MM.1S (cell line): ENCODE data around the gene PRKCB.

Experiments used
- DNase-seq: peaks from one replicate; pipeline ENCODE4 v3.0.0-alpha.2; 2015
- H2AFZ ChIP-seq: fragments of 300-600 bp; sonication (generic); 2 replicates; pipeline ENCODE4 v1.6.0; 2016; ENCODE audit warnings: antibody characterized with exemption, low read length
- H3F3A ChIP-seq: fragments of 300-600 bp; sonication (generic); 2 replicates; pipeline ENCODE4 v1.6.1; 2016; ENCODE audit warnings: mild to moderate bottlenecking, antibody characterized with exemption, low read length, moderate library complexity, mixed read lengths; ENCODE audit not compliant: insufficient read depth
- H3K27ac ChIP-seq: fragments of 300-600 bp; sonication (generic); 2 replicates; pipeline ENCODE4 v1.5.1; 2016; ENCODE audit warnings: mild to moderate bottlenecking, low read length
- H3K27me3 ChIP-seq: fragments of 300-600 bp; sonication (generic); replicated peaks from 2 replicates; pipeline ENCODE4 v1.6.0; 2016; ENCODE audit warnings: low read length; ENCODE audit not compliant: insufficient read depth
- H3K36me3 ChIP-seq: fragments of 300-600 bp; sonication (generic); replicated peaks from 2 replicates; pipeline ENCODE4 v1.6.1; 2016; ENCODE audit warnings: mild to moderate bottlenecking, low read length, mixed read lengths; ENCODE audit not compliant: insufficient read depth
- H3K4me1 ChIP-seq: fragments of 300-600 bp; sonication (generic); 2 replicates; pipeline ENCODE4 v1.6.1; 2016; ENCODE audit warnings: low read length, mixed read lengths
- H3K4me2 ChIP-seq: fragments of 300-600 bp; sonication (generic); 2 replicates; pipeline ENCODE4 v1.6.0; 2016; ENCODE audit warnings: low read depth, low read length
- H3K4me3 ChIP-seq: fragments of 300-600 bp; sonication (generic); 2 replicates; pipeline ENCODE4 v1.5.1; 2016; ENCODE audit warnings: low read length, mixed read lengths
- H3K79me2 ChIP-seq: fragments of 300-600 bp; sonication (generic); 2 replicates; pipeline ENCODE4 v1.6.1; 2016; ENCODE audit warnings: mixed run types, low read length, mixed read lengths
- H3K9ac ChIP-seq: fragments of 300-600 bp; sonication (generic); 2 replicates; pipeline ENCODE4 v1.6.1; 2016; ENCODE audit warnings: low read length, mixed read lengths
- H3K9me2 ChIP-seq: fragments of 300-600 bp; sonication (generic); replicated peaks from 2 replicates; pipeline ENCODE4 v1.6.1; 2016; ENCODE audit warnings: mild to moderate bottlenecking, low read length, mixed read lengths; ENCODE audit not compliant: insufficient read depth
- H3K9me3 ChIP-seq: fragments of 300-600 bp; sonication (generic); replicated peaks from 2 replicates; pipeline ENCODE4 v1.6.1; 2016; ENCODE audit warnings: mild to moderate bottlenecking, low read length, mixed read lengths; ENCODE audit not compliant: insufficient read depth
- H4K20me1 ChIP-seq: fragments of 300-600 bp; sonication (generic); 2 replicates; pipeline ENCODE4 v1.6.1; 2016; ENCODE audit warnings: mild to moderate bottlenecking, low read length, moderate library complexity, mixed read lengths; ENCODE audit not compliant: insufficient read depth
- EZH2 ChIP-seq: fragments of 300-600 bp; sonication (generic); optimal IDR thresholded peaks from 2 replicates; pipeline ENCODE3; 2017; ENCODE audit warnings: low read depth, mild to moderate bottlenecking, antibody characterized with exemption, low read length, mixed read lengths
- EZH2phosphoT487 ChIP-seq: fragments of 300-600 bp; sonication (generic); IDR thresholded peaks from 2 replicates; pipeline ENCODE4 v1.6.1; 2018; ENCODE audit warnings: antibody characterized with exemption, low read length
- TF ChIP-seq, protein P1 (sequence below): fragments of 300-600 bp; sonication (generic); IDR thresholded peaks from 2 replicates; pipeline ENCODE4 v1.5.1; 2016; ENCODE audit warnings: antibody characterized with exemption, low read length, mixed read lengths

Gene PRKCB

DNA sequence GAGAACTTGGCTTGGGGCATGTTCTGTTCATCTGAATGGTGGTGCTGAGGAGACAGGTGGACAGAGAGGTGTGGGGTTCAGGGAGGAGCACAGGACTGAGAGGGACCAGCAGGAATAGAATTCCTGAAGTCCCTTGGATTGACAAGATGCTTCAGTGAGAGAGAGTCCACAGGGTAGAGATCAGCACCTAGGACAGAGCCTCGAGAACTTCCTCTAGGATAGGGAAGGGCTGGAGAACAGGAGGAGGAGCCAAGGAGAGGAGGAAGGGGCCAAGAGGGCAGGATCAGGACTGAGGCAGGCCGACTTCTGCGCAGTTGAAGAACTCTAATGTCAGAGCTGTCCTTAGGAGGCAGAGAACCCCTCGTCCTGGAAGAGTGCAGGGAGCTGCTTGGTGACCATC is 138.4 kb downstream of the PRKCB start:
- no peaks in the 10 kb centered on the region for H3K79me2 ChIP-seq
- H3K9me3 ChIP-seq: no peaks in the 10 kb centered on the region
- no peaks in the 10 kb centered on the region for H4K20me1 ChIP-seq
- no peaks in the 10 kb centered on the region for H3K27me3 ChIP-seq
- DNase-seq: no peak
- H3K4me3 ChIP-seq: no peak overlapping the region
- no peak overlapping the region for H3K27ac ChIP-seq
- no peaks in the 10 kb centered on the region for H3K9me2 ChIP-seq
- no peak overlapping the region for H2AFZ ChIP-seq
- H3F3A ChIP-seq: no peaks in the 10 kb centered on the region
- no peak overlapping the region for H3K9ac ChIP-seq
- TF ChIP-seq, protein P1, sequence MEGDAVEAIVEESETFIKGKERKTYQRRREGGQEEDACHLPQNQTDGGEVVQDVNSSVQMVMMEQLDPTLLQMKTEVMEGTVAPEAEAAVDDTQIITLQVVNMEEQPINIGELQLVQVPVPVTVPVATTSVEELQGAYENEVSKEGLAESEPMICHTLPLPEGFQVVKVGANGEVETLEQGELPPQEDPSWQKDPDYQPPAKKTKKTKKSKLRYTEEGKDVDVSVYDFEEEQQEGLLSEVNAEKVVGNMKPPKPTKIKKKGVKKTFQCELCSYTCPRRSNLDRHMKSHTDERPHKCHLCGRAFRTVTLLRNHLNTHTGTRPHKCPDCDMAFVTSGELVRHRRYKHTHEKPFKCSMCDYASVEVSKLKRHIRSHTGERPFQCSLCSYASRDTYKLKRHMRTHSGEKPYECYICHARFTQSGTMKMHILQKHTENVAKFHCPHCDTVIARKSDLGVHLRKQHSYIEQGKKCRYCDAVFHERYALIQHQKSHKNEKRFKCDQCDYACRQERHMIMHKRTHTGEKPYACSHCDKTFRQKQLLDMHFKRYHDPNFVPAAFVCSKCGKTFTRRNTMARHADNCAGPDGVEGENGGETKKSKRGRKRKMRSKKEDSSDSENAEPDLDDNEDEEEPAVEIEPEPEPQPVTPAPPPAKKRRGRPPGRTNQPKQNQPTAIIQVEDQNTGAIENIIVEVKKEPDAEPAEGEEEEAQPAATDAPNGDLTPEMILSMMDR: no peak
- no peak for TF ChIP-seq EZH2
- TF ChIP-seq EZH2phosphoT487: no peak
- H3K36me3 ChIP-seq: no peaks in the 10 kb centered on the region
- H3K4me2 ChIP-seq: no peak overlapping the region
- no peaks in the 10 kb centered on the region for H3K4me1 ChIP-seq

- Histone ChIP-seq H3K9ac (no peak overlapping the region), H3K36me3 (no peaks in the 10 kb centered on the region), H3K4me2 (no peak overlapping the region), H3K79me2 (no peaks in the 10 kb centered on the region), H3F3A (no peaks in the 10 kb centered on the region), H4K20me1 (no peaks in the 10 kb centered on the region), H3K9me2 (no peaks in the 10 kb centered on the region), H3K9me3 (no peaks in the 10 kb centered on the region), H3K27ac (no peak overlapping the region), H3K4me1 (no peaks in the 10 kb centered on the region), H3K4me3 (no peak overlapping the region), H3K27me3 (no peaks in the 10 kb centered on the region), H2AFZ (no peak overlapping the region)
- no peak for DNase-seq
- TF ChIP-seq, protein P1: no peak
- TF ChIP-seq EZH2 (no peak), EZH2phosphoT487 (no peak)
These were observed 139.5 kb downstream of the PRKCB start for GRCh38 chr16:23975293-23975692.

DNA sequence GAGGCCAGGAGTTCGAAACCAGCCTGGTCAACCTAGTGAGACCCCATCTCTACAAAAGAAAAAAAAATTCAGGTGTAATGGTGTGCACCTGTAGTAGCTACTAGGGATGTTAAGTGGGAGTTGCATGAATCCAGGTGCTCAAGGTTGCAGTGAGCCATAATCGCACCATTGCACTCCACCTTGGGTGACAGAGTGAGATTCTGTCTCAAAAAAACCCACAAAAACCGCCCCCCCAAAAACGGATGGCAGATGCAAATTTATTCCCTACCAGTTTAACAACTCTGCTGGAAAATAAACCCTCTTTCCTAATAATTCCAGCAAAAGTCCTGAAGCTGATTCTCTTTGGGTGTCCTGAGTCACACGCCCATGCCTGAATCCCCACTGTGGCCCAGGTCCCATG is 140.3 kb downstream of the PRKCB start:
- no peaks in the 10 kb centered on the region for H3K36me3 ChIP-seq
- no peaks in the 10 kb centered on the region for H3K9me2 ChIP-seq
- H3K4me2 ChIP-seq: no peak overlapping the region
- no peaks in the 10 kb centered on the region for H3K9me3 ChIP-seq
- TF ChIP-seq EZH2phosphoT487 (no peak), EZH2 (no peak)
- TF ChIP-seq, protein P1: no peak
- no peak overlapping the region for H2AFZ ChIP-seq
- DNase-seq: no peak
- H3K4me3 ChIP-seq: no peak overlapping the region
- no peaks in the 10 kb centered on the region for H3F3A ChIP-seq
- H3K9ac ChIP-seq: no peak overlapping the region
- no peak overlapping the region for H3K27ac ChIP-seq
- H3K4me1 ChIP-seq: no peaks in the 10 kb centered on the region
- no peaks in the 10 kb centered on the region for H3K79me2 ChIP-seq
- no peaks in the 10 kb centered on the region for H4K20me1 ChIP-seq
- no peaks in the 10 kb centered on the region for H3K27me3 ChIP-seq
